ENCODE data around the gene ADGRV1.

- TF ChIP-seq POLR2AphosphoS5 (IDR thresholded peaks at IDR 0.05; ENCODE audit: borderline replicate concordance, low read depth, low read length) (no peak), EZH2 (IDR thresholded peaks at IDR 0.05) (no peak)
These were observed 320.1 kb downstream of the ADGRV1 start for GRCh38 chr5:90878549-90879196.

Data from SK-N-MC (cell line).